H9 (cell line): ENCODE measurements around the gene ALOX15B. TPM values are rescaled to one million over a fixed set of nuclear protein-coding genes. Genes with fewer than 3 reads are reported as not detected.

ENCODE experiments used
- DNase-seq: peaks from one replicate; pipeline ENCODE4 v3.0.0-alpha.2; 2017
- H2AFZ ChIP-seq: one replicate; pipeline ENCODE4 v1.6.1; 2013; ENCODE audit warnings: mild to moderate bottlenecking, low read length, control low read depth, moderate library complexity
- H2AK5ac ChIP-seq: 2 replicates; pipeline ENCODE4 v1.6.1; 2013; ENCODE audit warnings: low read length, control low read depth, mixed read lengths; ENCODE audit not compliant: insufficient read length
- H2BK120ac ChIP-seq: one replicate; pipeline ENCODE4 v1.6.1; 2013; ENCODE audit warnings: low read depth, mild to moderate bottlenecking, low read length, control low read depth, inconsistent platforms; ENCODE audit not compliant: poor library complexity, severe bottlenecking
- H2BK12ac ChIP-seq: 2 replicates; pipeline ENCODE4 v1.6.1; 2013; ENCODE audit warnings: low read length, control low read depth, mixed read lengths, low read depth; ENCODE audit not compliant: insufficient read length
- H2BK15ac ChIP-seq: 2 replicates; pipeline ENCODE4 v1.6.1; 2013; ENCODE audit warnings: low read depth, low read length, control low read depth
- H2BK20ac ChIP-seq: one replicate; pipeline ENCODE4 v1.6.1; 2013; ENCODE audit warnings: low read depth, mild to moderate bottlenecking, low read length, control low read depth, inconsistent platforms; ENCODE audit not compliant: poor library complexity, severe bottlenecking
- H2BK5ac ChIP-seq: 2 replicates; pipeline ENCODE4 v1.6.1; 2013; ENCODE audit warnings: low read length, control low read depth, mixed read lengths; ENCODE audit not compliant: insufficient read length
- H3K14ac ChIP-seq: 2 replicates; pipeline ENCODE4 v1.6.1; 2013; ENCODE audit warnings: low read length, control low read depth; ENCODE audit not compliant: insufficient read depth
- H3K18ac ChIP-seq: 2 replicates; pipeline ENCODE4 v1.6.1; 2013; ENCODE audit warnings: low read depth, mild to moderate bottlenecking, mixed read lengths, low read length, control low read depth; ENCODE audit not compliant: insufficient read length
- H3K23ac ChIP-seq: 2 replicates; pipeline ENCODE4 v1.6.1; 2013; ENCODE audit warnings: low read length, control low read depth, mixed read lengths, low read depth; ENCODE audit not compliant: insufficient read length
- H3K23me2 ChIP-seq: 2 replicates; pipeline ENCODE4 v1.6.1; 2013; ENCODE audit warnings: low read depth, mild to moderate bottlenecking, mixed read lengths, low read length, control low read depth; ENCODE audit not compliant: insufficient read length, poor library complexity, severe bottlenecking
- H3K27ac ChIP-seq: 2 replicates; pipeline ENCODE4 v1.5.1; 2013; ENCODE audit warnings: low read length, control low read depth, mixed read lengths, low read depth; ENCODE audit not compliant: insufficient read length
- H3K27me3 ChIP-seq: 2 replicates; pipeline ENCODE4 v1.6.1; 2013; ENCODE audit warnings: low read length, control low read depth, inconsistent platforms; ENCODE audit not compliant: insufficient read depth
- H3K4ac ChIP-seq: 2 replicates; pipeline ENCODE4 v1.6.1; 2013; ENCODE audit warnings: low read depth, mild to moderate bottlenecking, control low read depth, inconsistent platforms, low read length, moderate library complexity
- H3K4me1 ChIP-seq: 2 replicates; pipeline ENCODE4 v1.6.1; 2013; ENCODE audit warnings: low read length, control low read depth, inconsistent platforms; ENCODE audit not compliant: insufficient read depth
- H3K4me2 ChIP-seq: 2 replicates; pipeline ENCODE4 v1.6.1; 2013; ENCODE audit warnings: low read length, control low read depth, mixed read lengths; ENCODE audit not compliant: insufficient read length, insufficient read depth
- H3K56ac ChIP-seq: 2 replicates; pipeline ENCODE4 v1.6.1; 2013; ENCODE audit warnings: low read depth, mild to moderate bottlenecking, mixed read lengths, low read length, control low read depth; ENCODE audit not compliant: insufficient read length
- H3K79me1 ChIP-seq: 2 replicates; pipeline ENCODE4 v1.6.1; 2013; ENCODE audit warnings: low read depth, mild to moderate bottlenecking, moderate library complexity, low read length, control low read depth, inconsistent platforms; ENCODE audit not compliant: insufficient read depth, poor library complexity, severe bottlenecking
- H3K79me2 ChIP-seq: 2 replicates; pipeline ENCODE4 v1.6.1; 2013; ENCODE audit warnings: low read length, control low read depth, inconsistent platforms; ENCODE audit not compliant: insufficient read depth
- H3K9ac ChIP-seq: 2 replicates; pipeline ENCODE4 v1.6.1; 2013; ENCODE audit warnings: low read length, control low read depth, mixed read lengths; ENCODE audit not compliant: insufficient read length; ENCODE audit errors: extremely low read depth
- H3K9me3 ChIP-seq: one replicate; pipeline ENCODE4 v1.6.1; 2013; ENCODE audit warnings: low read depth, low read length, inconsistent platforms; ENCODE audit not compliant: control insufficient read depth
- H3T11ph ChIP-seq: one replicate; pipeline ENCODE4 v1.6.1; 2013; ENCODE audit warnings: mild to moderate bottlenecking, low read length, control low read depth, inconsistent platforms
- H4K20me1 ChIP-seq: one replicate; pipeline ENCODE4 v1.6.1; 2013; ENCODE audit not compliant: control insufficient read depth, insufficient read length, insufficient read depth
- H4K5ac ChIP-seq: 2 replicates; pipeline ENCODE4 v1.6.1; 2013; ENCODE audit warnings: low read depth, mild to moderate bottlenecking, mixed read lengths, low read length, control low read depth; ENCODE audit not compliant: insufficient read length
- H4K8ac ChIP-seq: replicated peaks from 2 replicates; pipeline ENCODE4 v1.6.1; 2013; ENCODE audit warnings: low read length, control low read depth, mixed read lengths, low read depth; ENCODE audit not compliant: insufficient read length
- H4K91ac ChIP-seq: 2 replicates; pipeline ENCODE4 v1.6.1; 2013; ENCODE audit warnings: low read depth, mild to moderate bottlenecking, moderate library complexity, mixed read lengths, low read length, control low read depth; ENCODE audit not compliant: insufficient read length
- H3K27ac Mint-ChIP-seq, 3 experiments: 2 replicates in 2 of 3; 3 replicates in 1 of 3; pipeline ENCODE4 v1.8.0; 2020 to 2021; ENCODE audit warnings: mixed read lengths in 3 of 3, mild to moderate bottlenecking in 1 of 3, moderate library complexity in 1 of 3
- H3K27me3 Mint-ChIP-seq: 2 replicates; pipeline ENCODE4 v1.8.0; 2021; ENCODE audit warnings: low read depth, mild to moderate bottlenecking, moderate library complexity, mixed read lengths
- H3K36me3 Mint-ChIP-seq, 3 experiments: 2 replicates in 2 of 3; 3 replicates in 1 of 3; pipeline ENCODE4 v1.8.0; 2020 to 2021; ENCODE audit warnings: low read depth in 3 of 3, mixed read lengths in 3 of 3; ENCODE audit not compliant: insufficient read depth in 1 of 3
- H3K4me1 Mint-ChIP-seq, 2 experiments: 2 replicates each; pipeline ENCODE4 v1.8.0; 2020; ENCODE audit warnings: mixed read lengths in 2 of 2
- H3K4me3 Mint-ChIP-seq, 2 experiments: 2 replicates in 1 of 2; 3 replicates in 1 of 2; pipeline ENCODE4 v1.8.0; 2020 to 2021; ENCODE audit warnings: mild to moderate bottlenecking in 2 of 2, mixed read lengths in 2 of 2, moderate library complexity in 1 of 2
- H3K9me3 Mint-ChIP-seq, 2 experiments: 2 replicates in 1 of 2; 3 replicates in 1 of 2; pipeline ENCODE4 v1.8.0; 2020; ENCODE audit warnings: mild to moderate bottlenecking in 2 of 2, mixed read lengths in 2 of 2, moderate library complexity in 1 of 2
- WGBS: extraction: QIAGEN DNeasy Blood & Tissue Kit; methylation state at CpG from one replicate; pipeline ENCODE4 v1.1.7; 2013; ENCODE audit warnings: missing lambda C conversion rate, low lambda C conversion rate, mixed read lengths; ENCODE audit not compliant: insufficient read length; ENCODE audit errors: extremely low coverage; 5-methylcytosine and 5-hydroxymethylcytosine counted together
- total RNA-seq: library from RNA; stranded (reverse); gene quantifications from 2 replicates; pipeline ENCODE4 v1.2.1, GENCODE V29; 2021
- TF ChIP-seq, protein P1 (sequence below): fragments of 200-600 bp; sonication (generic); conservative IDR thresholded peaks from 3 replicates; pipeline ENCODE4 v1.8.0; 2021; ENCODE audit warnings: antibody characterized with exemption, mild to moderate bottlenecking

ALOX15B gene
- total RNA-seq, 1 experiment from 2014 or later: not detected

- Histone ChIP-seq H3K27ac (no peak overlapping the region), H3K56ac (no peak overlapping the region), H2BK15ac (no peak overlapping the region), H4K8ac (no peak overlapping the region), H3K9me3 (no peaks in the 10 kb centered on the region), H2BK20ac (no peak overlapping the region), H3K23ac (no peak overlapping the region), H2AFZ (no peak overlapping the region), H4K91ac (no peak overlapping the region), H2BK12ac (no peak overlapping the region), H4K20me1 (no peaks in the 10 kb centered on the region), H3K27me3 (no peaks in the 10 kb centered on the region; the same call in 1 of the 2 replicates), H2BK5ac (no peak overlapping the region), H3K14ac (no peak overlapping the region), H3K4me2 (no peak overlapping the region), H3K79me1 (no peaks in the 10 kb centered on the region), H2BK120ac (no peak overlapping the region), H3K9ac (no peak overlapping the region), H3K4ac (no peak overlapping the region), H4K5ac (no peak overlapping the region), H3K79me2 (no peaks in the 10 kb centered on the region), H2AK5ac (no peak overlapping the region), H3T11ph (no peak overlapping the region), H3K18ac (no peak overlapping the region), H3K4me1 (no peaks in the 10 kb centered on the region), H3K23me2 (no peaks in the 10 kb centered on the region)
- H3K27ac Mint-ChIP-seq: no peak overlapping the region
- no peak for DNase-seq
- peaks cover 19 to 21% of the 10 kb centered on the region in 2 experiments for H3K4me1 Mint-ChIP-seq
- H3K36me3 Mint-ChIP-seq: no peaks in the 10 kb centered on the region
- no peaks in the 10 kb centered on the region for H3K9me3 Mint-ChIP-seq
- H3K27me3 Mint-ChIP-seq: peaks cover 57% of the 10 kb centered on the region
- TF ChIP-seq, protein P1, sequence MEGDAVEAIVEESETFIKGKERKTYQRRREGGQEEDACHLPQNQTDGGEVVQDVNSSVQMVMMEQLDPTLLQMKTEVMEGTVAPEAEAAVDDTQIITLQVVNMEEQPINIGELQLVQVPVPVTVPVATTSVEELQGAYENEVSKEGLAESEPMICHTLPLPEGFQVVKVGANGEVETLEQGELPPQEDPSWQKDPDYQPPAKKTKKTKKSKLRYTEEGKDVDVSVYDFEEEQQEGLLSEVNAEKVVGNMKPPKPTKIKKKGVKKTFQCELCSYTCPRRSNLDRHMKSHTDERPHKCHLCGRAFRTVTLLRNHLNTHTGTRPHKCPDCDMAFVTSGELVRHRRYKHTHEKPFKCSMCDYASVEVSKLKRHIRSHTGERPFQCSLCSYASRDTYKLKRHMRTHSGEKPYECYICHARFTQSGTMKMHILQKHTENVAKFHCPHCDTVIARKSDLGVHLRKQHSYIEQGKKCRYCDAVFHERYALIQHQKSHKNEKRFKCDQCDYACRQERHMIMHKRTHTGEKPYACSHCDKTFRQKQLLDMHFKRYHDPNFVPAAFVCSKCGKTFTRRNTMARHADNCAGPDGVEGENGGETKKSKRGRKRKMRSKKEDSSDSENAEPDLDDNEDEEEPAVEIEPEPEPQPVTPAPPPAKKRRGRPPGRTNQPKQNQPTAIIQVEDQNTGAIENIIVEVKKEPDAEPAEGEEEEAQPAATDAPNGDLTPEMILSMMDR: no peak
- no CpG with 5 or more reads among the region's 17 CpGs for WGBS
- no peak overlapping the region; a peak in 1 of 5 replicates for H3K4me3 Mint-ChIP-seq
These were observed 18.2 kb downstream of the ALOX15B start for GRCh38 chr17:8056976-8057625.
